Measurements from ENCODE around the gene CACNA1H.

CACNA1H gene

GRCh38 chr16:1152651-1153259 lies at the start of gene CACNA1H:
TSS of gene CACNA1H (plus strand) at chr16:1153106. CDS start at chr16:1153738, 632 bp downstream.
- peak; percentile 62 for DNase-seq

- DNase-seq = no peak
Measured at GRCh38 chr16:1103636-1103980, 49.3 kb upstream of the CACNA1H start.

- peak; percentile 24 for DNase-seq
Measured at GRCh38 chr16:1105888-1106620, 46.9 kb upstream of the CACNA1H start.

- no peak for DNase-seq
Measured at GRCh38 chr16:1106659-1107058, 46.2 kb upstream of the CACNA1H start.

- DNase-seq = no peak
Measured at GRCh38 chr16:1107141-1107540, 45.8 kb upstream of the CACNA1H start.

GRCh38 chr16:1107731-1108130 lies 45.2 kb upstream of the CACNA1H start:
- no peak for DNase-seq

GRCh38 chr16:1108299-1109252 lies 44.3 kb upstream of the CACNA1H start:
- DNase-seq = no peak

- DNase-seq = no peak
Measured at GRCh38 chr16:1109648-1110047, 43.3 kb upstream of the CACNA1H start.

- no peak for DNase-seq
Measured at GRCh38 chr16:1112506-1113184, 40.3 kb upstream of the CACNA1H start.

- DNase-seq = no peak
Measured at GRCh38 chr16:1113489-1113888, 39.4 kb upstream of the CACNA1H start.

GRCh38 chr16:1113889-1114526 lies 38.9 kb upstream of the CACNA1H start:
- no peak for DNase-seq

GRCh38 chr16:1116693-1117077 lies 36.2 kb upstream of the CACNA1H start:
- no peak for DNase-seq

- DNase-seq = no peak
Measured at GRCh38 chr16:1117176-1117900, 35.6 kb upstream of the CACNA1H start.

- DNase-seq = no peak
Measured at GRCh38 chr16:1117926-1118325, 35.0 kb upstream of the CACNA1H start.

- no peak for DNase-seq
Measured at GRCh38 chr16:1119129-1119528, 33.8 kb upstream of the CACNA1H start.

GRCh38 chr16:1119766-1120576 lies 32.9 kb upstream of the CACNA1H start:
- no peak for DNase-seq

- no peak for DNase-seq
Measured at GRCh38 chr16:1120577-1120941, 32.3 kb upstream of the CACNA1H start.

- no peak for DNase-seq
Measured at GRCh38 chr16:1121009-1121408, 31.9 kb upstream of the CACNA1H start.

GRCh38 chr16:1121601-1122397 lies 31.1 kb upstream of the CACNA1H start:
- no peak for DNase-seq

GRCh38 chr16:1122398-1122765 lies 30.5 kb upstream of the CACNA1H start:
- no peak for DNase-seq

Data from CD4-positive, alpha-beta T cell treated with Interleukin-10 for 1 hour (primary cell).